ENCODE results near the gene FASTK.

FASTK gene

DNA sequence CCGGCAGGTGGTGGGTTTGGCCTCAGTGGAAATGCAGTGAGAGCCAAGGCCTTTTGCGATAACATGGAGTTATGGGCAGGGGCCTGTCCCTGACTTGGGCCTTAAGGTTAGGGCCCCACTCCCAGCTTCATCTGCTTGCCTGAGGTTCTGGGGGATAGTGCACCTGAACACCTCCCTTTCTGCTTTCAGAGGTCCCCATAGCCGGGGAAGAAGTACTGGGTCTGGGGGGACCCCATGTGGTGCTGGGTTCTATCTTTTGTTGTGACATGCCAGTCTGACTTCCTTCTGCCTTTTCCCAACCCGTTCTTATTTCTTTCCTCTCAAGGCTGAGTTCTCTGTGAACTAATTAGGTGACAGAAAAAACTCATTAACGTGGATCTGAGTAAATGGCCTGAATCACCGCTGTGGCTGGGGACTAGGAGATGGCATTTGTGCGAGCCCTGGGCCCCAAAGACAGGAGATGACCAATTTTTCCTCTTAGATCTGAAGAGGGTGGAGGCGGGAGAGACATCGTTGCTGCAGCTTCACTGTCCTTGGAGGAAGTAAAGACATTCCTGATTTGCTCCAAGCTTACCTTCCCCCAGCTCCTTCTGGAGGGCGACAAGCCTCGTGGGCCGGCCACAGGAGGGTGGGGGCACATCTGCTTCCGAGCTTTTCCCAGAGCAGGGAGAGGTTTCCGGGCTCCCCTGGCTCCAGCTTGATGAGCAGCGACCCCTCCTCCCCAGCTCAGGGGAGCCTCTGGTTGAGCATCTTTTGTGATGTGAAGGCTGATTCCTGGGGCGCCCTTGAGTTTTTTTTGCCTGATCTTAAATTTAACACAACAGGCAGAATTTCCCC is 7.6 kb upstream of the FASTK start:
- ChIA-PET POLR2A (interaction anchor here (0.7 to 1.5 kb wide), 6 partner anchors 14 to 68 kb away, joined by 3 to 4 read pairs (median 3); partner anchors contain the start of gene SLC4A2), CTCF (interaction anchor here (1.2 to 1.7 kb wide), 3 partner anchors 12 to 69 kb away, joined by 4 to 13 read pairs (median 5); no protein-coding TSS in a partner anchor)
- DNase-seq (ENCODE audit: extremely low spot score): no peak
- TF ChIP-seq, protein P1, sequence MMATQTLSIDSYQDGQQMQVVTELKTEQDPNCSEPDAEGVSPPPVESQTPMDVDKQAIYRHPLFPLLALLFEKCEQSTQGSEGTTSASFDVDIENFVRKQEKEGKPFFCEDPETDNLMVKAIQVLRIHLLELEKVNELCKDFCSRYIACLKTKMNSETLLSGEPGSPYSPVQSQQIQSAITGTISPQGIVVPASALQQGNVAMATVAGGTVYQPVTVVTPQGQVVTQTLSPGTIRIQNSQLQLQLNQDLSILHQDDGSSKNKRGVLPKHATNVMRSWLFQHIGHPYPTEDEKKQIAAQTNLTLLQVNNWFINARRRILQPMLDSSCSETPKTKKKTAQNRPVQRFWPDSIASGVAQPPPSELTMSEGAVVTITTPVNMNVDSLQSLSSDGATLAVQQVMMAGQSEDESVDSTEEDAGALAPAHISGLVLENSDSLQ (IDR thresholded peaks at IDR 0.05): no peak
- TF ChIP-seq FOXM1 (IDR thresholded peaks at IDR 0.05; ENCODE audit: borderline replicate concordance): no peak
- TF ChIP-seq SUZ12 (IDR thresholded peaks at IDR 0.05): no peak
- TF ChIP-seq FOXK2 (IDR thresholded peaks at IDR 0.05): no peak
- no peak for TF ChIP-seq L3MBTL2 (conservative IDR thresholded peaks at IDR 0.05)
- TF ChIP-seq SP1 (IDR thresholded peaks at IDR 0.05): no peak
- TF ChIP-seq FOXA1 (IDR thresholded peaks at IDR 0.05): no peak
- TF ChIP-seq ZNF384 (IDR thresholded peaks at IDR 0.05): no peak
- no peak for TF ChIP-seq TARDBP (IDR thresholded peaks at IDR 0.05)
- no peak for TF ChIP-seq NFRKB (IDR thresholded peaks at IDR 0.05)
- no peak for TF ChIP-seq ARNT (IDR thresholded peaks at IDR 0.05)
- no peak for TF ChIP-seq HDGF (IDR thresholded peaks at IDR 0.05; ENCODE audit: borderline replicate concordance)

DNA sequence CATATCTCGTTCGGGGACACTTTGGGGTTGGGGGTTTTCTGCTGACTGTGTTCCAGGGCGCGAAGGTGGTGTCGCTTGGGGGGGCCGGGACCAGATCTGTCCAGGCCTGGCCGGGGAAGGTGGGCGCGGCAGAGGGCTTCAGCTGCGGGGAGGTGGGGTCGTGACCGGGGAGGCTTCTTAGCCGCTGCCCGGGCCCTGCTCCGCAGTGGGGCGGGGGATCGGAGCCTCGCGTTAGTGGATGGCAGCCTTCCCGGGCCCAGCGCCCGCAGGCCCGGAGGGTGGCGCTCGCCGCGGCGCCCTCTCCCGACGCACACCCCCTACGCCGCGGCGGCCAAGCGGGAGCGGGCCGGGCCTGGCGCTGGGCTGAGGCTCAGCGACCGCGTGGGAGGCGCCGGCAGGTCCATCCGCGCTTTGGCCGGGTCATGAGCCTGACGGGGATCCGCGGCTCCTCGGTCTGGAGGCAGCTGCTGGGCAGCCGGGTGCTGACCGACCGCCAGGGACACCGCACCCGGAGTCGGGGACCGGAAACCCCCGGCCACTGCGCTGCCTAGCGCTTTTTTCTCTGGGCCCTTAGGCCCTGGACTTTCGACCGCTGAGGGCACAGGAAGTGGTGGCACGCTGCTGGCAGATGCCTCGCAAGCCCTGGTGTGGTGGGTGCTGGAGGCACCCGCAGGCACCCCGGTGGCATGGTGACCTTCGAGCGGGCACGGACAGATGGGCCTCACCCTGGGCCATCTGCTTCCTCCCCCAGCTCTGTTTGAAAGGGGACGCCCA is 6.8 kb upstream of the FASTK start:
- peak; percentile 60 for DNase-seq (ENCODE audit: extremely low spot score)
- ChIA-PET POLR2A (interaction anchor here (0.7 to 2.8 kb wide), 4 partner anchors 11 to 190 kb away, joined by 3 to 14 read pairs (median 4); no protein-coding TSS in a partner anchor), CTCF (interaction anchor here (1.2 to 1.7 kb wide), 3 partner anchors 13 to 69 kb away, joined by 4 to 13 read pairs (median 5); no protein-coding TSS in a partner anchor)
- TF ChIP-seq TARDBP (IDR thresholded peaks at IDR 0.05) (no peak), LEF1 (IDR thresholded peaks at IDR 0.05; ENCODE audit: borderline replicate concordance) (peak; percentile 44; the same call in 1 of the 2 replicates)

DNA sequence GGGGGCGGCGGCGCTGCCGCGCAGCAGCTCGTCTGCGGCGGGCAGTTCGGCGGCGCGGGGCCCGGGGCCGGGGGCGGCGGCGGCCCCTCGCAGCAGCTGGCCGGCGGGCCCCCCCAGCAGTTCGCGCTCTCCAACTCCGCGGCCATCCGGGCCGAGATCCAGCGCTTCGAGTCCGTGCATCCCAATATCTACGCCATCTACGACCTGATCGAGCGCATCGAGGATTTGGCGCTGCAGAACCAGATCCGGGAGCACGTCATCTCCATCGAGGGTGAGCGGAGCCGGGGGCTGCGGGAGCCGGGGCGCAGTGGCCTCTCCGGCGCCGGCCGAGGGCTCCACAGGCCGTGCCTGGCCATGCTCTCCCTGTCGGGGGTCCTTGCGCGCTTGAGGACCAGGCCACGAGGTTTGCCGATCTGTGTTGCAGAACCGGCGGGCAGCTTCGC is 6.2 kb upstream of the FASTK start:
- DNase-seq (ENCODE audit: extremely low spot score): no peak
- no peak for TF ChIP-seq ELF4 (IDR thresholded peaks at IDR 0.05)
- TF ChIP-seq L3MBTL2 (conservative IDR thresholded peaks at IDR 0.05): peak; percentile 87
- POLR2A ChIA-PET: interaction anchor here (1.3 to 2.8 kb wide), 3 partner anchors 10 to 190 kb away, joined by 4 to 14 read pairs (median 7); no protein-coding TSS in a partner anchor
- CTCF ChIA-PET: interaction anchor here (1.7 kb wide), 1 partner anchor 24 kb away, joined by 13 read pairs; no protein-coding TSS in a partner anchor

DNA sequence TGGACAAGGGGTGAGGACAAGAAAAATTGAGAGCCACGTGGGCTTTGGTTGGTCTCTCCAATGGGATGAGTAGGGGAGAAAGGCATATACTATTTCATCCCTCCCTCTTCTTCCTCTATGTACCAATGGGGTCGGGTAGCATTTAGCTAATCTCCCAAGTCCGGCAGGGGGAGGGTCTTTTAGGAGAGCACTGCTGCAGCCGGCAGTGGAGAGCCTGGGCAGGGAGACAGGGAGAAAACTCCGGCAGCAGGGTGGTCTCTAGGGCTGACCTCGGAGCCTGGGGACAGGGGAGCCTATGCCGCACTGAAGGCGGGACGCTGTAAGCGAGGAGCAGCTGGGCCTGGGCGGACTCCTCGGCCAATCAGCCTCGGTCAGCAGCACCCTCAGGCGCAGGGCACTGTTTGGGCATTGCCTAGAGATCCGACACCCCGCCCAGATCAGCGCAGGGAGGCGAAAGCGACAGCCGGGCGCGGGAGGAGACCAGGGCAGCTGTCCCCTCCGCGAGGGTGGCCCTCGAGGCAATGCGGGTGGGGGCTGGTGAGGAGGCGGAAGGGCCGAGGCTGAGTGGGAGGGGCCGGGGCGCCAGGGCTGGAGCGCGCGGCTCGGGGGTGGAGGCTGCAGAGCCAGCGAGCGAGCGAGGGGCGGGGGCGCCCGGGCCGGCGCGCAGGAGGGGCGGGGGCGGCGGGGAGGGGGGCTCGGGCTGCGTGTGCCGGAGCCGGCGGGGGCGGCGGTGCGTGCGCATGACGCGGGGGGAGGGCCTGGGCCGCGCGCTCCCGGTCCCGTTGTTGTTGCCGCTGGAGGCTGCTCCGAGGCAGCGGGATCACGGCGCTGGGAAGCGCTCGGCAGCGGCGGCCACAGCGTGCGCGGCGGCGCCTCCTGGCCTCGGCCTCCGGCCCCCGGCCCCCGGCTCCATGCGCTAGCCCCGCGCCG is 5.3 kb upstream of the FASTK start, which contains the start of gene AGAP3:
TSS of gene AGAP3 (plus strand) at position 785 of the 930 bp plus-strand sequence. CDS start 267 bp downstream, outside the sequence.
- POLR2A ChIA-PET: interaction anchor here (0.6 to 2.8 kb wide), 17 partner anchors 8 to 1939 kb away, joined by 3 to 21 read pairs (median 5); partner anchors contain the start of genes ABCB8, ABCF2, CHPF2 and SLC4A2
- DNase-seq (ENCODE audit: extremely low spot score): peak; percentile 94

DNA sequence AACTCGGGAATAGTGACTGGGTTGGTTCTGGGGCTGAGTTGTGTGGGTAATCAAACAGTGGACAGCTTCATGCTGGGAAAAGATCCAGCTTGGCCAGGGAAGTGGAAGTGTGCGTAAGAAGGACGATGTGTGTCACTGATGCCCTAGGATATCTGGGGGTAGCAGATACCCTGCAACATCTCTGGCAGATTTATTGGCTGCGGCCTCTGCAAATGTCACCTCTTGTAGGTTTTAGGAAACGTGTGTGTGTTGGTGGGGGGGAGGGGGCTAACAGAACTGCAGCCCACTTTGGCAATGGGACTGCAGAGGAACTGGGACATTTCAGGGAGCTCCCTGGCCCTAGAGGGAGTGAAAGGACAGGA is 4.7 kb upstream of the FASTK start:
- ChIA-PET POLR2A (interaction anchor here (0.6 to 2.8 kb wide), 14 partner anchors 9 to 216 kb away, joined by 3 to 21 read pairs (median 6); partner anchors contain the start of genes ABCB8, CHPF2 and SLC4A2), CTCF (interaction anchor here (0.7 to 1.6 kb wide), 3 partner anchors 22 to 187 kb away, joined by 3 to 5 read pairs (median 5); no protein-coding TSS in a partner anchor)
- DNase-seq (ENCODE audit: extremely low spot score): no peak
- TF ChIP-seq TARDBP (IDR thresholded peaks at IDR 0.05) (no peak), BHLHE40 (IDR thresholded peaks at IDR 0.05; ENCODE audit: borderline replicate concordance) (no peak), FOXK2 (IDR thresholded peaks at IDR 0.05) (no peak), ZNF384 (IDR thresholded peaks at IDR 0.05) (no peak), ARNT (IDR thresholded peaks at IDR 0.05) (no peak), LEF1 (IDR thresholded peaks at IDR 0.05; ENCODE audit: borderline replicate concordance) (no peak)

More for the DNA sequence above, 5.3 kb upstream of the FASTK start, which contains the start of gene AGAP3:
- TF ChIP-seq HDGF (IDR thresholded peaks at IDR 0.05; ENCODE audit: borderline replicate concordance) (peak; percentile 96; the same call in 1 of the 2 replicates), FOXA1 (IDR thresholded peaks at IDR 0.05) (no peak), ZNF384 (IDR thresholded peaks at IDR 0.05) (no peak), TARDBP (IDR thresholded peaks at IDR 0.05) (no peak), ARNT (IDR thresholded peaks at IDR 0.05) (no peak; the same call in 1 of the 2 replicates), BHLHE40 (IDR thresholded peaks at IDR 0.05; ENCODE audit: borderline replicate concordance) (no peak), FOXM1 (IDR thresholded peaks at IDR 0.05; ENCODE audit: borderline replicate concordance) (peak; percentile 55; the same call in 1 of the 2 replicates), ELF4 (IDR thresholded peaks at IDR 0.05) (no peak), SUZ12 (IDR thresholded peaks at IDR 0.05) (no peak), LEF1 (IDR thresholded peaks at IDR 0.05; ENCODE audit: borderline replicate concordance) (no peak), L3MBTL2 (conservative IDR thresholded peaks at IDR 0.05) (no peak; the same call in none of the 2 replicates), FOXK2 (IDR thresholded peaks at IDR 0.05) (no peak), SP1 (IDR thresholded peaks at IDR 0.05) (no peak), CTBP1 (IDR thresholded peaks at IDR 0.05; ENCODE audit: borderline replicate concordance) (no peak)
- CTCF ChIA-PET: interaction anchor here (0.7 to 1.6 kb wide), 3 partner anchors 22 to 187 kb away, joined by 3 to 5 read pairs (median 5); no protein-coding TSS in a partner anchor

DNA sequence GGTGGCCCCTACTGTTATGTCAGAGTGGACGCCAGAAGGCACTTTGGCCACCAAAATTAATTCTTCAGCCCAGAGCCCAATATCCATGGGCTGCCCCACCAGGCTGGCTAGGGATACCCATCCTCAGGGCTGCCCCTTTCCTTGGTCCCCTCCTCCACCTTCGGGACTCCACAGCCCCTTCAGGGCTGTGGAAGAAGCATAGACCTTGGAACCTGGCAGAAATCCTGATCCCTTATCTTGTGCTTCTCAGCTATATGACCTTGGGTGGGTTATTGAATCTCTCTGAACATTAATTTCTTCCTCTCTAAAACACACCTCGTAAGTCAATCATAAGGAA is 3.2 kb upstream of the FASTK start:
- ChIA-PET POLR2A (interaction anchor here (0.6 to 3.2 kb wide), 6 partner anchors 11 to 66 kb away, joined by 3 to 21 read pairs (median 8); partner anchors contain the start of genes ABCB8 and SLC4A2), CTCF (no interaction called here)
- DNase-seq (ENCODE audit: extremely low spot score): no peak
- TF ChIP-seq SP1 (IDR thresholded peaks at IDR 0.05) (no peak), FOXA1 (IDR thresholded peaks at IDR 0.05) (no peak)

Measured in HEK293T (cell line).